SK-N-SH treated with all-trans-retinoic acid at 6 μM for 48 hours (cell line): ENCODE data around the gene PRKG1.

Experiments used
- BACH2 ChIP-seq: fragments of 250-450 bp; sonication (Bioruptor Pico); IDR thresholded peaks from 2 replicates; pipeline ENCODE4 v1.9.0; 2021; ENCODE audit warnings: mild to moderate bottlenecking, borderline replicate concordance
- GLIS3 ChIP-seq: fragments of 250-450 bp; sonication (Bioruptor Pico); IDR thresholded peaks from 2 replicates; pipeline ENCODE4 v1.5.0; 2020; ENCODE audit warnings: mild to moderate bottlenecking, moderate library complexity
- ISL1 ChIP-seq: fragments of 250-450 bp; sonication (Bioruptor Pico); IDR thresholded peaks from 2 replicates; pipeline ENCODE4 v2.1.2; 2022; ENCODE audit warnings: mild to moderate bottlenecking, moderate library complexity
- OSR1 ChIP-seq: fragments of 250-450 bp; sonication (Bioruptor Pico); IDR thresholded peaks from 2 replicates; pipeline ENCODE4 v1.8.0; 2022; ENCODE audit warnings: moderate library complexity, mild to moderate bottlenecking, inconsistent platforms
- RARB ChIP-seq: fragments of 250-450 bp; sonication (Bioruptor Pico); IDR thresholded peaks from 2 replicates; pipeline ENCODE4 v1.8.0; 2021; ENCODE audit warnings: mild to moderate bottlenecking, moderate library complexity
- TCF4 ChIP-seq: fragments of 250-450 bp; sonication (Bioruptor Pico); IDR thresholded peaks from 2 replicates; pipeline ENCODE4 v1.8.0; 2021; ENCODE audit warnings: mild to moderate bottlenecking, moderate library complexity, borderline replicate concordance
- ZFP3 ChIP-seq: fragments of 250-450 bp; sonication (Bioruptor Pico); IDR thresholded peaks from 2 replicates; pipeline ENCODE4 v1.5.0; 2020; ENCODE audit warnings: mild to moderate bottlenecking, moderate library complexity
- ZFP30 ChIP-seq: fragments of 450-650 bp; formaldehyde crosslinking; IDR thresholded peaks from 2 replicates; pipeline ENCODE4 v1.5.0; 2022; ENCODE audit warnings: mild to moderate bottlenecking, moderate library complexity
- ZNF565 ChIP-seq: fragments of 450-650 bp; formaldehyde crosslinking; conservative IDR thresholded peaks from 2 replicates; pipeline ENCODE4 v1.5.0; 2020; ENCODE audit warnings: low read depth, mild to moderate bottlenecking, moderate library complexity
- ZNF70 ChIP-seq: fragments of 450-650 bp; formaldehyde crosslinking; IDR thresholded peaks from 2 replicates; pipeline ENCODE4 v1.5.0; 2020; ENCODE audit warnings: mild to moderate bottlenecking, moderate library complexity
- TF ChIP-seq, protein P1 (sequence below): fragments of 250-450 bp; sonication (Bioruptor Pico); IDR thresholded peaks from 2 replicates; pipeline ENCODE4 v1.8.0; 2020; ENCODE audit warnings: mild to moderate bottlenecking, moderate library complexity, borderline replicate concordance
- TF ChIP-seq, protein P2 (sequence below): fragments of 250-450 bp; sonication (Bioruptor Pico); IDR thresholded peaks from 2 replicates; pipeline ENCODE4 v1.5.1; 2021; ENCODE audit warnings: mild to moderate bottlenecking, moderate library complexity

DNA sequence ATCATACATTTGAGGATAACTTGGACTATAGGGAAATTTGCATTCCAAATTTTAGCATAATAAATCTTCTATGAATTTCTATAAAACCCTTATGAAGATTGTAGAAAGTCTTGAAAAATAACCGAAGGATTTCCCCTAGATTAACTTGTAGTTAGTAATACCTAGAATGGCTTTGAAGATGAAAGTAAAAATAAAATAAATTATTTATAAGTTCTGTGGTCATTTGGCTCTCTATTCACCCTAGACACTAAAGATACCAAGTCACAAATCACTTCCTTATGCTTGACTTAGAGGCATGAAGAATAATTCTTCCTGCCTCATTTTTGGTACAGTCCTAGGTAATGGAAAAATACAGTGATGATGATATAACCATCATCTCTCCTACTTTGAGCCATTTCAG is 545.8 kb downstream of the PRKG1 start:
- no peak for TF ChIP-seq TCF4 (CRISPR knock-in tag)
- no peak for TF ChIP-seq ISL1 (CRISPR knock-in tag)
- TF ChIP-seq, protein P1, sequence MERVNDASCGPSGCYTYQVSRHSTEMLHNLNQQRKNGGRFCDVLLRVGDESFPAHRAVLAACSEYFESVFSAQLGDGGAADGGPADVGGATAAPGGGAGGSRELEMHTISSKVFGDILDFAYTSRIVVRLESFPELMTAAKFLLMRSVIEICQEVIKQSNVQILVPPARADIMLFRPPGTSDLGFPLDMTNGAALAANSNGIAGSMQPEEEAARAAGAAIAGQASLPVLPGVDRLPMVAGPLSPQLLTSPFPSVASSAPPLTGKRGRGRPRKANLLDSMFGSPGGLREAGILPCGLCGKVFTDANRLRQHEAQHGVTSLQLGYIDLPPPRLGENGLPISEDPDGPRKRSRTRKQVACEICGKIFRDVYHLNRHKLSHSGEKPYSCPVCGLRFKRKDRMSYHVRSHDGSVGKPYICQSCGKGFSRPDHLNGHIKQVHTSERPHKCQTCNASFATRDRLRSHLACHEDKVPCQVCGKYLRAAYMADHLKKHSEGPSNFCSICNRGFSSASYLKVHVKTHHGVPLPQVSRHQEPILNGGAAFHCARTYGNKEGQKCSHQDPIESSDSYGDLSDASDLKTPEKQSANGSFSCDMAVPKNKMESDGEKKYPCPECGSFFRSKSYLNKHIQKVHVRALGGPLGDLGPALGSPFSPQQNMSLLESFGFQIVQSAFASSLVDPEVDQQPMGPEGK (CRISPR knock-in tag): no peak
- no peak for TF ChIP-seq RARB (CRISPR knock-in tag)
- no peak for TF ChIP-seq BACH2
- TF ChIP-seq ZNF70: no peak
- TF ChIP-seq, protein P2, sequence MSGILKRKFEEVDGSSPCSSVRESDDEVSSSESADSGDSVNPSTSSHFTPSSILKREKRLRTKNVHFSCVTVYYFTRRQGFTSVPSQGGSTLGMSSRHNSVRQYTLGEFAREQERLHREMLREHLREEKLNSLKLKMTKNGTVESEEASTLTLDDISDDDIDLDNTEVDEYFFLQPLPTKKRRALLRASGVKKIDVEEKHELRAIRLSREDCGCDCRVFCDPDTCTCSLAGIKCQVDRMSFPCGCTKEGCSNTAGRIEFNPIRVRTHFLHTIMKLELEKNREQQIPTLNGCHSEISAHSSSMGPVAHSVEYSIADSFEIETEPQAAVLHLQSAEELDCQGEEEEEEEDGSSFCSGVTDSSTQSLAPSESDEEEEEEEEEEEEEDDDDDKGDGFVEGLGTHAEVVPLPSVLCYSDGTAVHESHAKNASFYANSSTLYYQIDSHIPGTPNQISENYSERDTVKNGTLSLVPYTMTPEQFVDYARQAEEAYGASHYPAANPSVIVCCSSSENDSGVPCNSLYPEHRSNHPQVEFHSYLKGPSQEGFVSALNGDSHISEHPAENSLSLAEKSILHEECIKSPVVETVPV (CRISPR knock-in tag): no peak
- TF ChIP-seq ZNF565: no peak
- TF ChIP-seq OSR1: no peak
- TF ChIP-seq ZFP3: no peak
- no peak for TF ChIP-seq GLIS3 (CRISPR knock-in tag)
- no peak for TF ChIP-seq ZFP30
